ENCODE results near the gene AK5.
"Not testable (repeated sequence)": the region's sequence is repeated elsewhere in the genome, so short reads cannot be mapped to it uniquely, and the experiment has no call there.

Gene AK5

DNA sequence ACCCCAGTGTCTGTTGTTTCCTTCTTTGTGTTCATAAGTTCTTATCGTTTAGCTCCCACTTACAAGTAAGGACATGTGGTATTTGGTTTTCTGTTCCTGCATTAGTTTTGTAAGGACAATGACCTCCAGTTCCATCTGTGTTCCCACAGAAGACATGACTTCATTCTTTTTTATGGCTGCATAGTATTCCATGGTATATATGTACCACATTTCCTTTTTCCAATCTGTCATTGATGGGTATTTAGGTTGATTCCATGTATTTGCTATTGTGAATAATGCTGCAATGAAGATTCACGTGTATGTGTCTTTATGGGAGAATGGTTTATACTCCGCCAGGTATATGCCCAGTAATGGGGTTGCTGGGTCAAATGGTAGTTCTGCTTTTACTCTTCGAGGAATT is 127.1 kb downstream of the AK5 start:
- H3K4me3 Mint-ChIP-seq; H3K4me1 Mint-ChIP-seq (ENCODE audit: low read depth); H3K27ac Mint-ChIP-seq; H3K9me3 Mint-ChIP-seq; H3K36me3 Mint-ChIP-seq (ENCODE audit: low read depth); H3K27me3 Mint-ChIP-seq (ENCODE audit: low read depth); DNase-seq (ENCODE audit: low spot score): not testable (repeated sequence)

DNA sequence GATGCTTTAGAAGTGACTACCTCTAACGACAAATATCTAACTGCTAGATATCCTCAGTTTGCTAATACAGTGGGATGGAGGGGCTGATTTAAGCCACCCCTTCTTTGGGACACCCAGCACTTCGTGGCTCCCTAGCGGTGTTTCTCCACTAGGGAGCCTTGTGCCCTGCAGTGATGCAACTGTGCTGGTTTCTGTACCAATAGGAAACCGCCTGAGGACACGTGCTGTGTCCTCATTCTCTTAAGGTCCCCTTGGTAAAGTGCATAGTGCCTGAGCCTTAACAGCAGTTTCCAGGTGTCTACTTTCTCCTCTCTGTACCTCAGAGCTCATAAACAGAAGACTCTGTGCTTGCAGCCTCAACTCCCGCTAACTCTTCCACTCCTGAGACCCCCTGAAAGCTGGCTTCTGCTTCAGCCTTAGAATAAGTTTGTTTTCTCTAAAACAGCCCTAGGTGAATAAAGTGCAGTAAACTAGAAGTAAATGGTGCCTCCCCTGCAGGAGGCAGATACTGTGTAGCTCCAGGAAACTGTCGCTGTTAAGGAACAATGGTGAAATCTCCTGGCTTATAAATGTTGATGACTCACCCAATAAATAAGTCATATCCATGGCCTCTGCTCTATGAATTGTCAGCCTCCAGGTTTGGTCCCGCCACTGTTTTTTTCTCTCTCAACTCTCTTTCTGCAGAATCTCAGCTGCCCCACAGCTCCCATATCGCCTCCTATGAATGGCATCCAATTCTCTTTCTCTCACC is 130.4 kb downstream of the AK5 start:
- DNase-seq (ENCODE audit: low spot score): no peak
- H3K4me3 Mint-ChIP-seq: no peak overlapping the region
- H3K27ac Mint-ChIP-seq: no peak overlapping the region
- no peaks in the 10 kb centered on the region for H3K36me3 Mint-ChIP-seq (ENCODE audit: low read depth)
- H3K4me1 Mint-ChIP-seq (ENCODE audit: low read depth): peaks cover 11% of the 10 kb centered on the region
- no peaks in the 10 kb centered on the region for H3K27me3 Mint-ChIP-seq (ENCODE audit: low read depth)
- H3K9me3 Mint-ChIP-seq: peaks cover 7% of the 10 kb centered on the region

DNA sequence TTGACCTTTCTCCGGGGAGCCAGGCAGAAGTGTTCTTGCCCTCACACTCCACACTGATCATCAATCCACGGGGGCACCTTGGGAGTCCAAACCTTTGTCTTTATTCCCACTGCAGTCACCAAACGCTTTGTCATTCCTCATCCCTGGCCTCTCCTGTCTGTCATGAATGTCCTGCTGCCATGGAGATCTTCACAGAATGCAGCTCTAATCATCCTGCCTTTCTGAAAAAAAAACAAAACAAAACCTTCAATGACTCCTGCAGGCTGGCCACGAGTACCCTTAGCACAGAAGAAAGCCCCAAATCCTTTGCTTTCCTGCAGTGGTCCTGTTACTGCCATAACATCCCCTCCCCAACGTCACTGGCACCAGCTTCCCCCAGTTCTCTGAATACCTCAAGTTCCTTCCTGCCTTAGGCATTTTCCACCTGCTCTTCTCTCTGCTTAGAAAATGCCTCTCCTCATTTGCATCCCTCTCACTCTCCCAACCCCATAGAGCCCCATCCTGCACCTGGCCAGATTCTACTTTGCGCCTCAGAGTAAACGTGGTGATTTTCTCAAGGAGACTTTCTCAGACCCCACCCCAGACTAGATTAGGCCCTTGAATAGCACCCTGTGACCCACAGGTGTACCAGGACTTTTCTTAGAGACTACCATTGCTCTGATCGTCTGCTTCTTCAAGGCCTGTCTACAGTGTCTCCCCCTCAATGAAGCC is 131.2 kb downstream of the AK5 start:
- peaks cover 1% of the 10 kb centered on the region for H3K27me3 Mint-ChIP-seq (ENCODE audit: low read depth)
- H3K27ac Mint-ChIP-seq: no peak overlapping the region
- H3K4me1 Mint-ChIP-seq (ENCODE audit: low read depth): peaks cover 11% of the 10 kb centered on the region
- H3K36me3 Mint-ChIP-seq (ENCODE audit: low read depth): no peaks in the 10 kb centered on the region
- H3K4me3 Mint-ChIP-seq: no peak overlapping the region
- no peak for DNase-seq (ENCODE audit: low spot score)
- H3K9me3 Mint-ChIP-seq: peaks cover 9% of the 10 kb centered on the region

DNA sequence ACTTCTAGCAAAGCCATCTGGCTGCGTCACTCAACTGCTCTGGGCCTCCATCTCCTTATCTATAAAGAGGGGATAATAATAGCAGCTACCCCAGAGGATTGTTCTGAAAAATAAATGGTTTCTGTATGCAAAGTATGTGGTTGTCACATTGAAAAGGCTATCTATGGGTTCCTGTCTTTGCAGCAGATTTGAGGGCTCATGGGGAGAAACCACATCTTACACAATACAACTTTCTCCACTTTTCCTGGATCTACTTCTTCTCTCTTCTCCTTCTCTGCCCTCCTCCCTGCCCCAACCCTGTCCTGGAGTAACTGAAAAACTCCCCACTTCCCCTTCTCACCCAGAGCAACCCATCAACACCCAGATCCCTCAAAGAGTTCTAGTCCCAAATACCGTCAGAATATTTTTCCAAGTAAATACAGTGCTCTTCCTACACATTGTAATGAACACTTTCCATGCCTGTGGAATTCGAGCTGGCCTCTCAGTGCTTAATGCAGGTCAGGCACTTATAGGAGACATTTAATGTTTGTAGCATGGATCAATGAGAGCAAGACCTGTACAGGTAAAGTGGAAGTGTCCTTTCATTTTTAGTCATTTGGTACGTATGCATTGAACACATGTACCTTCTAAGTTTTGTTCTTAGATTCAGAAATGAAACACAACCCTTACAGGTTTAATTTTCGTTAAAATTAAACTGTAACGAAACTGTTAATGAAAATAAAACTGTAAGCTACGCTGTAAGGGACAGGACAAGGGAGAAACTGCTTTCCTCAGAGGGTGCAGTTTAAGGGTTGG is 131.9 kb downstream of the AK5 start:
- peak overlapping the region; percentile 14 for H3K27ac Mint-ChIP-seq
- H3K36me3 Mint-ChIP-seq (ENCODE audit: low read depth): no peaks in the 10 kb centered on the region
- peaks cover 11% of the 10 kb centered on the region for H3K9me3 Mint-ChIP-seq
- peak overlapping the region; percentile 28 for H3K4me3 Mint-ChIP-seq
- DNase-seq (ENCODE audit: low spot score): no peak
- H3K4me1 Mint-ChIP-seq (ENCODE audit: low read depth): peaks cover 11% of the 10 kb centered on the region
- peaks cover 3% of the 10 kb centered on the region for H3K27me3 Mint-ChIP-seq (ENCODE audit: low read depth)

DNA sequence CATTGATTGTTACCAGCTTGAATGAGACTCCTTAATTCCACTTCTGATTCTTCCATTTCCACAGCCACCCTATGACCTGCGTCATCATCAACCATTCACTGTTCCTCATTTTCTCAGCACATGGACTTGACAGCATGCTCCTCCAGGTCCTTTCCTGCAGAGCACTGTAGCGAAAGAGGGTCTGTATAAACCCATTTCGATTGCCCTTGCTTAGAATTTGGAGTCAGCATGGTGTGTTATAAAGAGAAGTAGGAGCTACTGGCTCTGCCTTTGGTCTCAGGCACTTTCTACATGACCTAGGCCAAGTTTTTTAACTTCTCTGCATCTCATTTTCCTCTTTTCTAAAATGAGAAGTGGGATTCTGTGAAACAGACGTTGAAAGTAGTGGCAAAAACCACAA is 133.8 kb downstream of the AK5 start:
- H3K9me3 Mint-ChIP-seq: peaks cover 4% of the 10 kb centered on the region
- no peak overlapping the region for H3K27ac Mint-ChIP-seq
- peaks cover 18% of the 10 kb centered on the region for H3K4me1 Mint-ChIP-seq (ENCODE audit: low read depth)
- peaks cover 3% of the 10 kb centered on the region for H3K27me3 Mint-ChIP-seq (ENCODE audit: low read depth)
- H3K36me3 Mint-ChIP-seq (ENCODE audit: low read depth): no peaks in the 10 kb centered on the region
- no peak overlapping the region for H3K4me3 Mint-ChIP-seq
- no peak for DNase-seq (ENCODE audit: low spot score)

DNA sequence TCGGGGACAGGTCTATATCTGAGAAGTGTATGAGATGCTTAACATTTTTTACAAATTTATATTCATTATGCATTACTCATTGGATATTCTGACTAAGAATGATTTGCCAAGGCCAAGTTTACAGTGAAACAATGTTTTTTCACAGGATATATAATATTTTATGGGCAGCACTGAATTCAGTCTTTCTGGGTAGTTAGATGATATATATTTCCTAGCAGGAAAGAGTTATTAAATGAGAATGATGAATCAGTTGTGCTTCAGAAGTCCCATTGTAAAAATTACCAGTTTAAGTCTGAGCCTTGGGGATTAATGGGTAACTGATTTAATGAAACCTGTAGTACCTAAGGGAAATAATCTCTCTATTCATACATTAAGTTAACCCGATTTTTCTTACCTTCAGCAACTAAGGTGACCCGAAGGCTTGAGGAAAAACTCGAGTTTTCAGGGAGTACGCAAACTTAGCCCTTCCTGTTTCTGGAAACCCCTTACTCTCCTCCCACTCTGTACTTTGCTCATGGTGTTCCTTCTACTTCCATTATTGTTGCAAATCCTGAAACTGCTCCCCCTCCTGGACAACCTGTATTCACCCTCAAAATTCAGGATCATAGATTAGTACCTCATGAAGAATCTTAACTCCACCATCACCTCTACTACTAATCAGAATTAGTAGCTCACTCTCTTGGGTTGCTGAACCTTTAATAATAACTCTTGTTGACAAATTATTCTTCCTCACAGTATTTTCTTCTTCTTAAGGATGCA is 135.1 kb downstream of the AK5 start:
- H3K9me3 Mint-ChIP-seq: peaks cover 4% of the 10 kb centered on the region
- peaks cover 3% of the 10 kb centered on the region for H3K27me3 Mint-ChIP-seq (ENCODE audit: low read depth)
- no peak for DNase-seq (ENCODE audit: low spot score)
- H3K4me1 Mint-ChIP-seq (ENCODE audit: low read depth): peaks cover 21% of the 10 kb centered on the region
- no peak overlapping the region for H3K27ac Mint-ChIP-seq
- no peaks in the 10 kb centered on the region for H3K36me3 Mint-ChIP-seq (ENCODE audit: low read depth)
- H3K4me3 Mint-ChIP-seq: no peak overlapping the region

DNA sequence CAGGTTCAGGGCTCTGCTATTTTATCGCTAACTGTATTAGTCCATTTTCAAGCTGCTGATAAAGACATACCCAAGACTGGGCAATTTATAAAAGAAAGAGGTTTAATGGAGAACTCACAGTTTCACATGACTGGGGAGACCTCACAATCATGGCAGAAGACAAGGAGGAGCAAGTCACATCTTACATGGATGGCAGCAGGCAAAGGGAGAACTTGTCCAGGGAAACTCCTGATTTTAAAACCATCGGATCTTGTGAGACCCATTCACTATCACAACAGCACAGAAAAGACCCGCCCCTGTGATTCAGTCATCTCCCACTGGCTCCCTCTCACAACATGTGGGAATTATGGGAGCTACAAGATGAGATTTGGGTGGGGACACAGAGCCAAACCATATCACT is 136.2 kb downstream of the AK5 start:
- not testable (repeated sequence) for H3K9me3 Mint-ChIP-seq; H3K36me3 Mint-ChIP-seq (ENCODE audit: low read depth); H3K4me3 Mint-ChIP-seq; DNase-seq (ENCODE audit: low spot score); H3K27ac Mint-ChIP-seq; H3K27me3 Mint-ChIP-seq (ENCODE audit: low read depth)
- peaks cover 26% of the 10 kb centered on the region for H3K4me1 Mint-ChIP-seq (ENCODE audit: low read depth)

DNA sequence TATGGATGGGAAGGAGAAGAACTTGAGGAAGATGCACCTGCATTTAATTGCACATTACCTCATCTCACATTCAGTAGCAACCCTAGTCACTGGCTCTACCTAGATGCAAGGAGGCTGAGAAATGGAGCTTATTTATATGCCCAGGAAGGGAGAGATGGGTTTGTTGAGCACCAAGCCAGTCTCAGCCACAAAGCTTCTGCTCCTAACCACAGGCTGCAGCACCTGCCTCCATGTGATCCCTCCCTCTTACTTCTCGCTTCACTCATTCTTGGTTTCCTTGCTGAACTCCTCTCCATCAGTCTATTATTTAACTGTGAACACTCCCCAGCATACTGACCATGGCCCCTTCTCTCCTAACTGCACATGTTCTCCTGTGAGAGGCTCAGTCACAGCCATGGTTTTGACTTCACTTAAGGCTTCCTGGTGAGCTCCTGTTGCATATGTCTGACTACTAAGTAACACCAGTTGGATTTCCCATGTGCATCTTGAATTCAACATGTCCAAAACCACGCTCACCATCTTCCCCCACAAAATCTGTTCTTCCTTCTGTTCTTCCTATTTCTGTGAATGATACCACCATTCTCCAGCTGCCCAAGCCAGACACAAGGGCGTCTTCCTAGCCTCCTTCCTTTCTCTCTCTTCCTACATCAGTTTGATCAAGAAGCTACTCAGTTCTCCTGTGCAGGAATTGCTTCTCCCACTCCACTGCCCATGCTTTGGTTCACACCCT is 139.8 kb downstream of the AK5 start:
- Mint-ChIP-seq H3K4me1 (ENCODE audit: low read depth) (peaks cover 17% of the 10 kb centered on the region), H3K27ac (no peak overlapping the region)
- DNase-seq (ENCODE audit: low spot score): no peak

DNA sequence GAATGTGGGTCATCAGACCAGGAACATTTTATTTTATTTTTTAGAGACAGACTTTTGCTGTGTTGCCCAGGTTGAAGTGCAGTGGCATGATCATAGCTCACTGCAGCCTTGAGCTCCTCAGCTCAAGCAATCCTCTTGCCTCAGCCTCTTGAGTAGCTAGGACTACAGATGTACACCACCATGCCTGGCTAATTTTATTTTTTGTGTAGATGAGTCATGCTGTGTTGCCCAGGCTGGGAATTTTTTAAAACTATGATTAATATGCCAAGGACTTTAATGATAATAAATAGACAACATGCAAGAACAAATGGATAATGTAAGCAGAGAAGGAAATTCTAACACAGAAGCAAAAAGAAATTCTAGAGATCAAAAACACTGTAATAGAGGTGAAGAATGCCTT is 142.4 kb downstream of the AK5 start:
- Mint-ChIP-seq H3K4me1 (ENCODE audit: low read depth) (peaks cover 15% of the 10 kb centered on the region), H3K27ac (no peak overlapping the region), H3K9me3 (peaks cover 17% of the 10 kb centered on the region), H3K4me3 (no peak overlapping the region), H3K36me3 (ENCODE audit: low read depth) (peaks cover 2% of the 10 kb centered on the region), H3K27me3 (ENCODE audit: low read depth) (no peaks in the 10 kb centered on the region)
- DNase-seq (ENCODE audit: low spot score): no peak

More for the DNA sequence above, 139.8 kb downstream of the AK5 start:
- H3K9me3 Mint-ChIP-seq: peaks cover 21% of the 10 kb centered on the region
- H3K4me3 Mint-ChIP-seq: no peak overlapping the region
- peaks cover 2% of the 10 kb centered on the region for H3K36me3 Mint-ChIP-seq (ENCODE audit: low read depth)
- H3K27me3 Mint-ChIP-seq (ENCODE audit: low read depth): peaks cover 3% of the 10 kb centered on the region

DNA sequence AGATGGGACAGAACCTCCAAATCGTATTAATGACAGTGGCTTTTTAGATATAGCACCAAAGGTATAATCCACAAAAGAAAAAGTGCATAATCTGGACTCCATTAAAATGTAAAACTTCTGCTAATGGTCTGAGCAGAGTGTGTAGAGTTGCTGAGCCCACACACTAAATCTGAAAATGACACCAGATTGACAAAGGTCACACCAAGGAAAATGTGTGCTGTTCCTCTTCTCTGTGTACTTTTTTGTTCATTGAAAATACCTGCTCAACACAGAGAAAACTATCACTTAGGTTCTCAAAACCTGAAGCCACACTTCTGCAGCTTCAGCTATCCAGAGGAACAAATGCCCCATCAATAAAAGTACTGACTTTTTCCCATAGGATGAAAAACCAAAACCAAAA is 146.2 kb downstream of the AK5 start:
- no peaks in the 10 kb centered on the region for H3K27me3 Mint-ChIP-seq (ENCODE audit: low read depth)
- no peak overlapping the region for H3K4me3 Mint-ChIP-seq
- peaks cover 4% of the 10 kb centered on the region for H3K4me1 Mint-ChIP-seq (ENCODE audit: low read depth)
- DNase-seq (ENCODE audit: low spot score): no peak
- H3K9me3 Mint-ChIP-seq: peaks cover 17% of the 10 kb centered on the region
- peaks cover 2% of the 10 kb centered on the region for H3K36me3 Mint-ChIP-seq (ENCODE audit: low read depth)
- H3K27ac Mint-ChIP-seq: no peak overlapping the region

DNA sequence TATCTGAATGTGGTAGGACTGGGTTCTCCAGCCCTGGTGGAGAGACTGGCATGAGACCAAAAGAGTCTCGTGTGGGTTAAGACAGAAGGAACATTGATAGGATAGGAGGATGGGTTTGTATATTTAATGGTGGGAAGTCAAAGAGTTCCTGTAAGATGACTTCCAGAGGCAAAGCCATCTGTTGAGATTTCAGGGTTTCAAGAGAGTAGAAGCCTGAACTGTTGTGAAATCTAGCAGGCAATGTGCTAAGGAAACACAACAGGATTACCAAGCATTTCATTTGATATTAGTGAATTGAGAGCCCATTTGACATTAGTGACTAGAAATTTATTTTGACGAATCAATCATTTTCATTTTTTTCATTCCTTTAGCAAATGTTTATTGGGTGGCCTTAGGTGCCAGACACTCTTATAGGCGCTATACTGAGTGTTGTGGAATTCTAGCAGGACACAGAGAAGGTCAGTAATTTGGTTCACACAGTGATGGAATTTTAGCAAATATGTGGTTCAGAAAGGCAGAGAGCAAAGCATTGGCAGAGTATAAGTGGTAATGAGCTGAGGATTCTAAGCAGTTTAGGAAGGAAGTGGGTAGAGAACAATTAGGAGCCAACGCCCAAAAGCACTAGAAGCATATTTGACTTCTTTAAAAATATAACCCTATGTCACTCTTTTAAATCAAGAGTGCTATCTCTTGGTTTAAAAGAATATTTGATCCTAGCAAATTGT is 149.3 kb downstream of the AK5 start:
- peaks cover 4% of the 10 kb centered on the region for H3K36me3 Mint-ChIP-seq (ENCODE audit: low read depth)
- H3K27me3 Mint-ChIP-seq (ENCODE audit: low read depth): no peaks in the 10 kb centered on the region
- no peak for DNase-seq (ENCODE audit: low spot score)
- peaks cover 13% of the 10 kb centered on the region for H3K4me1 Mint-ChIP-seq (ENCODE audit: low read depth)
- H3K27ac Mint-ChIP-seq: no peak overlapping the region
- no peak overlapping the region for H3K4me3 Mint-ChIP-seq
- peaks cover 12% of the 10 kb centered on the region for H3K9me3 Mint-ChIP-seq

DNA sequence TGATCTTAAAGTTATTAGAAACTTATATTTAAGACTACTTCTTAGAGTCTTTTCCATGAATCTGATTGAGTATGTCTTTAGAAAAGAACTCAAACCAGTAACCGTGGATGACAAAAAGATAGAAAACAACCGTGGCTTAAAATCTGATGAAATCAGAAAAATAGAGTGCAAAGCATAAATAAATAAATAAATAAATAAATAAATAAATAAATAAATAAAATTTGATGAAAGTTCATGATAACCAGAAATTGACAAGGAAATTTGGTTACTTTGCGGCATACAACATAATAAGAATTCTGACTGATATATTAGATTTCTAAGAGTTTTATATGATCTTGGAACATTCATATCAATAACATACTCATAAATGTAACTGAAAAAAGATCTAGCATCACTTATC is 152.1 kb downstream of the AK5 start:
- no peak overlapping the region for H3K27ac Mint-ChIP-seq
- H3K4me1 Mint-ChIP-seq (ENCODE audit: low read depth): peaks cover 25% of the 10 kb centered on the region
- no peaks in the 10 kb centered on the region for H3K27me3 Mint-ChIP-seq (ENCODE audit: low read depth)
- no peak overlapping the region for H3K4me3 Mint-ChIP-seq
- H3K36me3 Mint-ChIP-seq (ENCODE audit: low read depth): peaks cover 9% of the 10 kb centered on the region
- peaks cover 15% of the 10 kb centered on the region for H3K9me3 Mint-ChIP-seq
- DNase-seq (ENCODE audit: low spot score): no peak

DNA sequence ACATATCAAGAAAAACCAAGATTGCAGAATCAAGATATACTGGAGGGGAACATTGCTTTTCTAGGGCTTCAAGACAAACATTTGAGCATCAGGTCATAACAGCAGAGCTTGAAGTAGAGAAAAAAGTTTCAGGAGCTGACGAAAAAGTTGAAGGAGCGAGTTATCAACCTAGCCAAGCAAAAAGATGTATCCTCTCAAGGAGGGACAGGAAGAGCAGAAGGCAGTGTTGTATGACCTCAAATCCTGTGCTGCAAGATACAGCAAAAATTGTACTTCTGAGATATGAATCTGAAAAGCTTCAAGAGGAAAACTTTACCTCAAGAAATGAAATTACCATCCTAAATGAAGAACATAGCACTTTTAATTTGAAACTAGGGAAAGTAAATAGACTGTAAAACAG is 153.1 kb downstream of the AK5 start:
- DNase-seq (ENCODE audit: low spot score): no peak
- H3K9me3 Mint-ChIP-seq: peaks cover 25% of the 10 kb centered on the region
- peaks cover 25% of the 10 kb centered on the region for H3K4me1 Mint-ChIP-seq (ENCODE audit: low read depth)
- H3K27me3 Mint-ChIP-seq (ENCODE audit: low read depth): no peaks in the 10 kb centered on the region
- peaks cover 9% of the 10 kb centered on the region for H3K36me3 Mint-ChIP-seq (ENCODE audit: low read depth)
- H3K4me3 Mint-ChIP-seq: peak overlapping the region; percentile 27
- peak overlapping the region; percentile 7 for H3K27ac Mint-ChIP-seq
